ENCODE measurements around the gene P2RX1.
"Not testable (repeated sequence)": the region's sequence is repeated elsewhere in the genome, so short reads cannot be mapped to it uniquely, and the experiment has no call there.

P2RX1 gene

DNA sequence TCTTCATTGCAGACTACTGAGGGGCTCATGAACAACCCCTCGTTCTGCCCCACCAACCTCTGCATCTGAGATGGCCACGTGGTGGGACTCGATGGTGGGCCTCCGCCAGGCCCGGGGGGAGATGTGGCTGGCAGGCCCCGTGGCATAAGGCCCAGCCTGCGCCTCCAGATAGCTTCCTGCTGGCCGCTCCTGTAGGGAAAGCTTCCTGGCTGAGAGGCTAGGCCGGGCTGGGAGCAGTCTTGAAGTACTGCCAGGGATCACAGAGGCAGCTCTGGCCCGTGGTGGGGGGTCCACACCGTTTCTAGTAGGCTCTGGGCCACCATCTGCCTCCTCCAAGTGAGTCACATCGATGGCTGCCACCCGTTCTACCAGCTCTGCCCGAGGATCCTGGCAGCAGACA is 31.0 kb downstream of the P2RX1 start:
- DNase-seq, result no peak

DNA sequence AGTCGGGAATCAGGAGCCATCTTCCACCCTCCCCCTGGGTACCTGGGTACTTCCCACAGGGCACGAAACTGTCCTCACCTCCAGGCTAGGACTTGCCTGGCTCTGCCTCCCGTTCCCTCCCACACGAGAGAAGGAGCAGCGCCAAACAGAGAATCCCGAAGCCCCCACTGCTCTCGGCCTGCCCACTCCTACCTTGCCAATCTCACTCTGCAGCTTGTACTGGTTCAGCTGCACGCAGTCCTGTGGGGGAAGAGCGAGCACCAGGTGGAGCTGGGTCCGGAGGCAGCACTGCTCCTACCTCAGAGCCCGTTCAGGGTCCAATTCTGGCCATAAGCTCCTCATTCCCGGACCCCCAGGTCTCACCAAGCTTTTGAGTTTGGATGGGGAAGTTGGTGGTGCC is 32.1 kb downstream of the P2RX1 start:
- DNase-seq, result no peak

DNA sequence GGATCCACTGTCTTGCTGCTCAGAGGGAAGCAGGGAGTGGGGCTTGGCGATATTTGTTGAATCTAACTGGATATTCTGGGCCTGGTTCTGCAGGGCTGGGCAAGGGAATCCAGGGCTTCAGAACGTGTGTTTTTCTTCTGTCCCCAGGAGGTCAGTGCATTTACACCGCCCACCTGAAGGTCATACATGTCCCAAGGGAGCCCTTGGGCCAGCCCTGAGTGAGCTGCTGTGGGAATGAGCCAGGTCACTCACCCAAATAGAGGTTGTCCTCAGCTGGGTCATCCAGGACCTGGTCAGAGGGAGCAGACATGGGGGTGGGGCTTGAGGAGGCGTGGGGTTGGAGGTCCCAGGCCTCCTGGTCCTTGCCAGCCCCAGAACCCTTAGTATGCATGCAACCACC is 34.0 kb downstream of the P2RX1 start:
- no peak for DNase-seq

DNA sequence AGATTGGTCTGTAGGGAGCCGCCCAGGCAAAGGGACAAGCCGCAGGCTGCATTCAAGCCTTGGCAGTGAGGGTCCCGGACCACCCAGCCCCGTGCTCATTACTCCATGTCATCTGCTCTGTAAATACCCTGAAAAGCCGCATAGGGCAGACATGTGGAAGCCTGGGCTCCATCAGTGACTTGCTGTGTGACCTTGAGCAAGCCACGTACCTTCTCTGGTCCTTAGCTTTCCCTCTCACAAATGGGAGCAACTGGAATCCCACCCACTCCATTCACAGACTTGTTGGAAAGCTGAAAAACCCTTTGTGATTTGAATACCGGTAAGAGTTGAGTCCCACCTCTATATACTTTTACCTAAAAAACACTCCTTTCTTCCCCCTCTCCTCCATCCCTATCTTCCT is 35.3 kb downstream of the P2RX1 start:
- no peak for DNase-seq

DNA sequence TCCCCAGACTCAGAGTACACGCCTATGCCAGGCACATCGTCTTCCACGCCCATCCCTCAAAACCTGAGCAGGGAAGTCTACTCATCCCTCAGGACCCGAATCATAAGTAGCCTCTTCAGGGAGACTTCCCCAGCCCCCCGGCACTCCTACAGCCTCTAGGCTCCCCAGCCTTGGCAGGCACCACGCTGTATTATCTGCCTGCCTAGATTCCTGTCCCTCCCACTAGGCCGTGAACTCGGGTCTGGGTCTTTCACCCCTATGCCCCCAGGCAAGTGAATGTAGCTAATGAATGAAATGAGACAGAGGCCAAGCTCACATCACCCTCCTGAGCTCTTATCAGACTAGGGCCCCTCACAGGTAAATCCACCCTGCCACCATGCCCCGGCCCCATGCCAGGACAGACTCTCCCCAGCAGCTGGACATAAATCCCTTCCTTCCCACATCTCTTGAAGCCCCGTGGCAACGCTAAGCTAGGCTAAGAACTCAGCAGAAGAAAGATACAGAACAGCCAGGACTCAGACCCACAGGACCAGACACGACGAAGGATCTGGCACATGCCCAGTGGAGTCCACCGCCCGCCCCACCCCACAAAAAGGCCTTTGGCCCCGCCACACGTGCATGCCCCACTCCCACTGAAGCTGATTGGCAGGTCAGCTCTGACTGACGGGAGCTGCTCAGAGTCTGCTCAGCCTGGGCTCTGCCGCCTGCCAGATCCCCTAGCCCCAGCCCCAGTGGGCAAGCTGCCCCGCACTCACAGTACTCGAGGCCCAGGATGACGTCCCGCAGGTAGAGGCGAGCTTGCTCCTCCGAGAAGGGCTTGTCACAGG is 36.5 kb downstream of the P2RX1 start:
- no peak for DNase-seq

DNA sequence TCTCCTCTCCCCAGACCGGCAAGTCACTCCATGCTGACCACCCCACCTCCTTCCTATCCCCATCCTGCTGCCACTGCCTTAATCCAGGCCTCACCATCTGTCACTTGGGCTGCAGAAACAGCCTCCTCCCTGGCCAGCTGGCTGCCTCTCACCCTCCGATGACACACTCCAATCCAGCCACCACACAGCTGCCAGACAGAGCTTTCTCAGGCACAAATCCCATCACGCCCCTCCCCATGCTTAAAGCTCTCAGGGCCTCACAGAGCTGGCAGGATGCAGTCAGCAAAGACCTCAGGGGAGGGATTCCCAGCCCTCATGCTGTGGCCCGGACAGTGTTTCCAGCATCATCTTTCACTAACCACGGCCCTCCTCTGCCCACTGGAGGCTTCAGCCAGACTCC is 37.1 kb downstream of the P2RX1 start:
- DNase-seq, result no peak

DNA sequence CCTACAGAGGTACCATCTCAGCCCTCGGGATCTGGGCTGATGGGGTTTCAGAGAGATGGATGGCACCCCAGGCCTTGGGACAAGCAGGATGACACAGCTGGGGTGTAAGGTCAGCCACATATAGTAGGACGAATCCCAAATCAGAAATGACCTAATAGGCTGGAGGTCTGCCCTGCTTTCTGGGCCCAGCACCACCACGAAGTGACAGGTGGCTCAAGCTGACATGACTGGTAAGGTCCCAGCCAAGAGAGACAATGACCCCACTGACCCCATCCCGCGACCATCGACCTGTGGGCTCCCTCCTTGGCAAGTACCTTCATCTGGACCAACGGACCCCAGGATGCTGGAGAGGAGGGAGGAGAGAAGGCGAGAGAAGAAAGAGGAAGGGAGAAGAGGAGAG is 39.0 kb downstream of the P2RX1 start:
- no peak for DNase-seq

DNA sequence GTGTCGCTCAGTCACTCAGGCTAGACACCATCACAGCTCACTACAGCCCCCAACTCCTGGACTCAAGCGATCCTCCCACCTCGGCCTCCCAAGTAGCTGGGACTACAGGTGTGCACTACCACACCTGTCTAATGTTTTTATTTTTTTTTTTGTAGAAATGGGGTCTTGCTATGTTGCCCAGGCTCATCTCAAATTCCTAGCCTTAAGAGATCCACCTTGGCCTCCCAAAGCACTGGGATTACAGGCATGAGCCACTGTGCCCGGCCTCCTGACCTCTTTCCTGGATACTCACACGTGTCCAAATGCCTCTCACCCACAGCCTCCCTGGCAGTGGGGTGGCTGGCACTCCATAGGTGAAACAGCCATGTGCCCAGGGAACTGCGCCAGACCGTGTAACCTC is 40.9 kb downstream of the P2RX1 start:
- no peak for DNase-seq

DNA sequence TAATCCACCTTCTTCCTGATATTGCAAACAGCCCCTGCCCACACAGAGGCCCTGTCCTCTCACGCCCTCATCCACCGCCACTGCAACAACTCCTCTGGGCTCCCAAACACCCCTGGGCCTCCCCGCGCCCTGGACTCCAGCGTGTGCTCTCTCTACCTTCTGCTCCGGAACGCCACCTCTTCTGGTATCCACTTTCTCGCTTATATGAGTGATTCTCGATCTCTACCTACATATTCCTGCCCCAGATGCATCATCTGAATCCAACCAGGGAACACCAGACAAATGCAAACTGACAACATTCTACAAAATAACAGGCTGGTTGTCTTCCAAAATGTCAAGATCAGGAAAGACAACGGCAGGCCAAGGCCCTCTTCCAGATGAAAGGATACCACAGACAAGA is 42.4 kb downstream of the P2RX1 start:
- DNase-seq, result no peak

DNA sequence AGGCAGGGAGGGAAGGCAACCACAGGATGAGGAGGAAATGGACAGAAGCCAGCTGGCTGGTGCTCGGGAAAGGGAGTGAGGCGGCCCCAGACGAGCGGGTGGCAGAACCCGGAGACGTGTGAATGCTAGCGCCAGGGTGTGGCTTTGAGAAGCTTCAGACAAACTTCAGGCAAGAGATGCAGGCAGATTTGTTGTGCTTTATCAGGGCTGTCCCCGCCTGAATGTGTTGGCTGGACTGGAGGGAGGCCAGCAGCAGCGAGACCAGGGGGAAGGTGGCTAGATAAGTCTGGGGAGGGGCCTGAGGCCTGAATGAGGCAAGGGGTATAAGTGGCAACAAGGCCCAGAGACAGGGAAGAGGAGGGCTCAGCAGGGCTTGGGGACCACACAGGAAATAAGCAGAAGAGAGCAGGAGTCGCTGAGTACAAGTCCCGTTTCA is 45.4 kb downstream of the P2RX1 start:
- DNase-seq, result peak; percentile 32

DNA sequence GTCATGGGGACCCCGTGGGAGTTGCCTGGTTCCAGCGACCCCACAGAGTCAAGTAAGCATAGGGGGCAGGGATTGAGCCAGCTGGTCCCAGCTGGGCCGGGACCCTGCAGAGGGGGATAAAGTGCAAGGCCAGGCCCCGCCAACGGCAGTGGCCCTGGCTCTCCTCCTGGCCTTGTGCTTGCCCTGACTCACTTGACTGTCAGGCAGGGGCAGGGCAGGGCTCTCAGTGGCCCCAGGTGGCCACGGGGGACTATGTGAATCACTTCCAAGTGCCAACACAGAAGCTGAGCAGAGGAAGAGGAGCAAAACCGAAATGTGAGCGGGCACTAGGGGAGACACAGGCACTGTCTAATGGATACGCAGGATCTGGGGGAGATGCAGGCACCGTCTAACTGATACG is 48.7 kb downstream of the P2RX1 start:
- no peak for DNase-seq

DNA sequence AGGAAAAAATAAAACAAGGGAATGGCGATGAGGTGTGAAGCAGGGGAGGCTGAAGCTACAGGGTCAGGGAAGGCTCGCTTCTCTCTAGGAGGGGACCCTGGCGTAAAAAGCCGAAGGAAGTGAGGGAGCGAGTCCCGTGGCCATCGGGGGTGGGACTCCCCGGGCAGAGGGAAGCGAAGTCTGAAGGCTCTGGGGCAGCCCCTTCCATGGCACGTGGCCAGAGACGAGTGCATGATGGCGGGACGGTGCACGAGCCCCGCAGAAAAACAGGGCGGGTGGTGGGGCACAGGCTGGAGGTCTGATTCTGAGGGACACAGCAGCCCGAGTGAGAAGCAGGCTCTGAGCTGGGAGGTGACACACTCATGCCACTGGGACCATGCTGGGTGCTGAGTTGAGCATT is 49.2 kb downstream of the P2RX1 start:
- DNase-seq, result no peak

DNA sequence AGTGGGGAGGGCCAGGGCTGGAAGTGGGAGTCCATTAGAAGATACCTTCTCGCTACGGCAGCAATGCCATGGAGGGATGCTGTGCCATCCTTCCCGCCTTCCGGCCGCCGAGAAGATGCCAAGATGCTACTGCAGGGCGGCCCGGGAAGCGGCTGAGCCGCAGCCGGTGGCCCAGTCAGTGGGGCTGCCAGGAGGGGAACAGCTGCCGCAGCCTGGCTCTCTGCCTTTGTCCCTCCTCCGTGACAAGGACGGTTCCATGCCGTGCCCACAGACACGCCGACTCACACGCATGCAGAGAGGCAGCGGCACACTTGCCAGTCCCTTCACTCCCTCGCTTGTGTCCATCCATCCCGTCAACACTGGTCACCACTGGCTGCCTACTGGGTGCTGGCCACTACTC is 50.0 kb downstream of the P2RX1 start:
- DNase-seq, result no peak

DNA sequence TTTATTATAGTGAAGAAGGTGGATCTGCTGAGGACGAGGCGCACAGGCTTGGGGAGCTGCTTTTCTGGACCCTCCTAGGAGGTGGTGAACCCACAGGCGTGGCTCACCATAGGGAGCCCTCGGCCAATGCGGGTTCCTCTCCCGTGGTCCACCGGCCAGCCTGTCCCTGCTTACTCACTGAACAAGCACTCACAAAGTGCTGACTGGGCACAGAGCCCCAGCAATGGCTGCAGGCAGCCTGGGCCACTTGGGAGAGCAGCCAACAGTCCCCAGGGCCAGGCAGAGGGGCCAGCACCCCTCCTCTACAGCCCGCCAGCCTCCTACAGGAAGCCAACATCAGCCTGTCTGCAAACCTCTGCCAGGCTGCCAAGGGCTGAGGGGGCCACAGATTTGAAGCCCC is 51.1 kb downstream of the P2RX1 start:
- DNase-seq, result no peak

DNA sequence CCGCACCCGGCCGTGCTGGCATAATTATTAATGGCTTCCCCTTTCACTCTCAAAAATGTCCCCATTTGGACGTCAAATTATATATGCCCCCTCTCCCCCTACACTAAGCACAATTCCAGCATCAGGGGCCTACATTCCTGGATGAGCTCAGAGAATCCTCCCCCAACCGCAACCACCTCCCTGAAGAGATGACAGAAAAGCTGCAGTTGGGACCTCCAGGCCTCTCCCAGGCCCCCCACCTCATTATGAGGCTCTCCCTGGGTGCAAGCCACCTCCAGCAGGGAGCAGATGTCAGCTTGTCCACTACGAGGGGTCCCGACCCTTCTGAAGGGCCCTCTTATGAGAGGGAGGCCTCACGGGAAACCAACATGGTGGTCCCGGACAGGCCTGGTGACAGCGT is 51.7 kb downstream of the P2RX1 start:
- DNase-seq, result no peak

DNA sequence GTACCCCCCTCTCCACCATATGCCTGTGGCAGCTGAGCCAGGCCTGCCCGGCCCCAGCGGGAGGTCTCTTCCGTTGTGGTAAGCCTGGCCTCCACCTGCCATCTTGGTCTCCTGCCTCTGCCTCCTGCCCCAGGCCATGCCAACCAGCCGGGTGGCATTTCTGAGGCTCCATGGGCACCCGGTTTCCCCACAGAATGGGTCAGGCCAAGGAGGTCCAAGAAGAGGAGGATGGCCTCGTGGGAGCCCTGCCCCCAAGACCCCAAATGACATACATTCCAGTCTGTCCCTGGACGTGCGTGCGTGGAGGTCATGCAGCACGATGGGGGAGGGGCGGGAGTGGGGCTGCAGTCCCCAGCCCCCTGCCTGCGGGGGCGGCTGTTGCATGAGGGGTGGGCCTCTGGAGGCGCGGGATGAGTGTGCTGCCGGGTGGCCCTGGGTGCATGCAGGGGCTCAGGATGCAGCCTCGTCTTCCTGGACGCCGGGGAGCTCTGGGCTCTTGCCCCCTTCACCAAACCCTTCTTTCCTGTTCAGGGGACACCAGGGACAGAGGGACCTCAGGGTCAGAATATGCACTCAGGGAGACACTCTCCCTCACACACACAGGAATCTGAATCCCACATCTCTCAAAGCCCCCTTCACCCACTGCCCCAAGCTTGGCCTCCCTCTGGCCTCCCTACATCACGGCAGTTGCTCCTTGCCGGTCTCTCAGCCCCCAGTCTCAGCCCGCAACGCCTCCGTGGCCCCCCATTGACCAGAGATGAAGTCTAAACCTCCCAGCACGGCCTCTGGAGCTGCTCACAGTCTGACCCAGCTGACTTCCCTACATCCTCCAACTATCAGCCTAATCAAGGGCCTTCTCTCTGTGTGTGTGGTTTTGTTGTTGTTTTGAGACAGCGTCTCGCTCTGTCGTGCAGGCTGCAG is 54.2 kb downstream of the P2RX1 start:
- no peak for DNase-seq

DNA sequence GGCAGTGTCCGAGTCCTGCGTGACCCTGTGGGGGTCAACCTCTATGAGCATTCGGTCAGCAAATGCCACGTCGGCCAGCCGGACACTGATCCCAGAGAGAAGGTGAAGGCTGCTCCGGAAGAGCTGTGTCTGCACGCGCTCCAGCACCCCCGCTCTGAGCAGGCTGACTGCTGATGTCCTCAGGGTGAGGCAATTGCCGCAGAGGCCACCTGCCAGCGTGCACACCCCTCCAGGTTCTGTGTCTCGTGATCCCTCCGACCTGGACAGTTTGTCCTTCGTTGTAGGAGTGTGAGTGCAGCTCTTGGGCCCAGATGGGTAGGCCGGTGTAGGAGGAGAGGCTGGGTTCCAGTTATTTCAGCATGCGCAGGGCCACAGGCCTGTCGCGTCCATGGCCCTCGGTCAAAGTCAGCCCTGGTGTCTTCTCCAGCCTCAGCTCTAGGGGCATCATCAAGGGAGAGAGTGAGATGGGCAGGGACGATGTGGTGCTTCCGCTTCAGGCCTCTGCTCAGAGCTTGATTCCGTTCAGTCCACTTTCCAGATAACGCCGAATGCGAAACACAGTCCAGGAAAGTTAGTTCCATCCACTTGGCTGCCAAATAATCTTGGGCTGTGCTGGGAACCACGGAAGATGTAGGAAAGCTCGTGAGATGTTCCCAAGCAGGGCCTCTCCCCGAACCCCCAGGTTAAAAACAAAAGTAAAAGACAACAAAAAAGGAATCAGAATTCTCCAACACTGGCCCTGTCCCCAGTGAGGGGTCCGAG is 55.1 kb downstream of the P2RX1 start:
- no peak for DNase-seq

DNA sequence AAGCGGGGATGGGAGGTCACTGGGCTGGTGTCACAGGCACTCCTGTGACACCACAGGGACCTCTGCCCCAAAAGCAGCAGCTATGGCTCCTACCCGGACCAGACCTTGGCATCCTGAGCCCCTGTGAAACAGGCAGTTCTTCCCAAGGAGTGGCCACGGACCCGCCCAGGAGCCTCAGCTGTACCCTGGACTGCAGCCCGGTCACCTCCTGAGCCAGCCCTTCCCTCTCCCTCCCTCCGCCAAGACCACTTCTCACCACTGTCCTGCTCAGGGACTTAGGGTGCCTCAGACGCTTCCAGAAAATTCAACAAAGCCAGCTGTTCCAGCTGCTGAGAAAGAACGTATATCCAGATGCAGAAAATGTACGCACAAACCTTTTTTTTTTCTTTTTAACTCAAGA is 56.3 kb downstream of the P2RX1 start:
- DNase-seq, result no peak

DNA sequence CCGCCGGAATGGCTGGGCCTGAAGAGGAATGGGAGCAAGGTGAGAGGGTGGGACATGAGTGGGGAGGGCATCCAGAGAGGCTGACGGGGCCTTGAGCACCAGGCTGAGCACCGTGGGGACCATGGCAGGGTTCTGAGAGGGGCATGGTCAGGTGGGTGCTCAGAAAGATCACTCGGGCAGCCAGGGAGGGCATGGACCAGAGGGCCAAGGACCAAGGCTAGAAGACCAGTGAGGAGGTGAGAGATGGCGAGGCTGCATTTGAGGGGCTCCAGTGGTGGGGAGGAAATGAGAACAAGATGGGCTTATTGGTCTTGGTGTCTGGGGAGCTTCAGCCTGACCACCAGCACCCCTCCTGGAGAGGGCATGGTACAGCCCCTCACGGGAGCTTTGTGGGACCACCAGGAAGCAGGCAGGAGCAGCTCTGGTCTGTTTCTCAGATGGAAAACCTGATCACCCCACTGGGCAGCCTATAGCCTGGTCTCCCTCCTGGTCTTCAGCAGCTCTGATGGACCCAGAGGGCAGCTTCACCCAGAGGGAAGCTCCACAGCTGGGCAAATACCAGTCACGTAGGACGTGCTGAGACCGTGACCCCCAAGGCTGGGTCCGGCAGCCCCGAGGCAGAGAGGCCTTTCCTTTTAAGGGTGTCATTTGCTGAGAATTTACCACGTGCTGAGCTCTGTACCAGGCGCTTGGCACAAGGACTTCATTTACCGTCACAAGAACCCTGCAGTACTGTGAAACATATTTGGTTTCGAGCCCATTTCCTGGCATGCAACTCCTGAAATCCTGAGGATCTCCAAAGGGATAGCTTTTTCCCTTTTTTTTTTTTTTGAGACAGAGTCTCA is 58.8 kb downstream of the P2RX1 start:
- no peak for DNase-seq

DNA sequence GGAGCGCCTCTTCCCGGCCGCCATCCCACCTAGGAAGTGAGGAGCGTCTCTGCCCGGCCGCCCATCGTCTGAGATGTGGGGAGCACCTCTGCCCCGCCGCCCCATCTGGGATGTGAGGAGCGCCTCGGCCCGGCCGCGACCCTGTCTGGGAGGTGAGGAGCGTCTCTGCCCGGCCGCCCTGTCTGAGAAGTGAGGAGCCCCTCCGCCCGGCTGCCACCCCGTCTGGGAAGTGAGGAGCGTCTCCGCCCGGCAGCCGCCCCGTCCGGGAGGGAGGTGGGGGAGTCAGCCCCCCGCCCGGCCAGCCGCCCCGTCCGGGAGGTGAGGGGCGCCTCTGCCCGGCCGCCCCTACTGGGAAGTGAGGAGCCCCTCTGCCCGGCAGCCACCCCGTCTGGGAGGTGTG is 62.1 kb downstream of the P2RX1 start:
- DNase-seq, result not testable (repeated sequence)

DNA sequence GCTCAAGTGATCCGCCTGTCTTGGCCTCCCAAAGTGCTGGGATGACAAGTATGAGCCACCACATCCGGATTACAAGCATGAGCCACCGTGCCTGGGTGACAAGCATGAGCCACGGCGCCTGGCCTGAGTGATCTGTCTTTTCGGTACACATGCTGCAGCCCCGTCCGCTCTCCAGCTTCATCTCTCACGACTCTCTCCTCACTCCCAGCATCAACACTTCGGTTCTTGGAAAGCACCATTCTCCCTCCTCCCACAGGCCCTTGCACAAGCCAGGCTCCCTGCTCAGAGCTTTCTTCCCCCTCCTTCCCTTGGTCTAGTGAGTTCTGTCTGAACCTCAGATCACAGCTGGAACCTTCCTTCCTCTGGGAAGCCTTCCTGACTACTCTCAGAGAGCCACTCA is 63.7 kb downstream of the P2RX1 start:
- DNase-seq, result no peak

DNA sequence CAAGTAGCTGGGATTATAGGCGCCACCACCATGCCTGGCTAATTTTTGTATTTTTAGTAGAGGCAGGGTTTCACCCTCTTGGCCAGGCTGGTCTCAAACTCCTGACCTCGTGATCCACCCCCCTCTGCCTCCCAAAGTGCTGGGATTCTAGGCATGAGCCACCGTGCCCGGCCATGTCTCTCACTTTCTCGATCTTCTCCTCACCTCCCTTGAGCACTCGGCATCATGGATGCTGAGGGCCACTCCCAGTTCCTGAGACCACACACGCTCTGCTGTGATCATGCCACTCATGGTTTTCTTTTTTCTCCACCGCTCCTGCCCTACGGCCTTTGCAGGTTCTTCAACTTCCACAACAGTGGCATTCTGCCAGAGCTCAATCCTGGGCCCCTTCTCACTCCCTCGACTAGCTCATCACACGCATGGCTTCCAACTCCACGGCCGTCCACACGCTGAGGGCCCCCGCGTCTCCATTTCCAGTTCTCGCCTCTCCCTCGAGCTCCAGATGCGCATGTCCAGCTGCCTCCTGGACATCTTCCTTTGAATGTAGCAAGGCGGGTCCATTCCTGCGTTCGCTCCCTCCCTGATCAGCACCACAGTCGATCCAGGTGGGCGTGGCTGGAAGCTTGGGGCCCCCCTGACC is 64.7 kb downstream of the P2RX1 start:
- DNase-seq, result no peak

All from CD4-positive, alpha-beta T cell treated with Interleukin-6 for 4 hours (primary cell).